ENCODE data around the gene LPP.
"Not testable (repeated sequence)": the region's sequence is repeated elsewhere in the genome, so short reads cannot be mapped to it uniquely, and the experiment has no call there.

Gene LPP

GRCh38 chr3:188126934-188127333 is 27.0 kb upstream of the LPP start:
- peaks cover 18% of the 10 kb centered on the region for H3K4me1 Mint-ChIP-seq
- H3K36me3 Mint-ChIP-seq = no peaks in the 10 kb centered on the region
- H3K27ac Mint-ChIP-seq = no peak overlapping the region
- no peaks in the 10 kb centered on the region for H3K9me3 Mint-ChIP-seq
- ATAC-seq (no peak), DNase-seq (ENCODE audit: low spot score in 2 of 2) (no peak)
- H3K4me3 Mint-ChIP-seq = no peak overlapping the region

- Mint-ChIP-seq H3K27ac (no peak overlapping the region), H3K4me3 (no peak overlapping the region), H3K9me3 (no peaks in the 10 kb centered on the region), H3K36me3 (no peaks in the 10 kb centered on the region), H3K4me1 (peaks cover 4% of the 10 kb centered on the region)
- ATAC-seq = no peak
- DNase-seq (ENCODE audit: low spot score in 2 of 2) = no peak
Observed at GRCh38 chr3:188128905-188129304, 25.1 kb upstream of the LPP start.

GRCh38 chr3:188131023-188131422 is 22.9 kb upstream of the LPP start:
- H3K4me3 Mint-ChIP-seq; DNase-seq (ENCODE audit: low spot score in 2 of 2); H3K27ac Mint-ChIP-seq; H3K9me3 Mint-ChIP-seq; H3K36me3 Mint-ChIP-seq; H3K4me1 Mint-ChIP-seq; ATAC-seq: not testable (repeated sequence)

GRCh38 chr3:188133219-188133618 is 20.7 kb upstream of the LPP start:
- DNase-seq (ENCODE audit: low spot score in 2 of 2) = no peak
- ATAC-seq = peak; percentile 78
- H3K36me3 Mint-ChIP-seq = no peaks in the 10 kb centered on the region
- H3K4me3 Mint-ChIP-seq = no peak overlapping the region
- H3K9me3 Mint-ChIP-seq = no peaks in the 10 kb centered on the region
- H3K4me1 Mint-ChIP-seq = no peaks in the 10 kb centered on the region
- no peak overlapping the region for H3K27ac Mint-ChIP-seq

- H3K4me3 Mint-ChIP-seq = no peak overlapping the region
- no peak overlapping the region for H3K27ac Mint-ChIP-seq
- ATAC-seq = peak; percentile 96
- H3K36me3 Mint-ChIP-seq = no peaks in the 10 kb centered on the region
- H3K9me3 Mint-ChIP-seq = no peaks in the 10 kb centered on the region
- H3K4me1 Mint-ChIP-seq = no peaks in the 10 kb centered on the region
- DNase-seq (ENCODE audit: low spot score in 2 of 2) = no peak
Observed at GRCh38 chr3:188133646-188134045, 20.3 kb upstream of the LPP start.

GRCh38 chr3:188134079-188134478 is 19.9 kb upstream of the LPP start:
- Mint-ChIP-seq H3K36me3 (no peaks in the 10 kb centered on the region), H3K27ac (no peak overlapping the region), H3K4me1 (no peaks in the 10 kb centered on the region), H3K9me3 (no peaks in the 10 kb centered on the region), H3K4me3 (no peak overlapping the region)
- no peak for ATAC-seq
- DNase-seq (ENCODE audit: low spot score in 2 of 2) = no peak

GRCh38 chr3:188134856-188135255 is 19.1 kb upstream of the LPP start:
- no peaks in the 10 kb centered on the region for H3K4me1 Mint-ChIP-seq
- H3K36me3 Mint-ChIP-seq = no peaks in the 10 kb centered on the region
- DNase-seq (ENCODE audit: low spot score in 2 of 2) = no peak
- no peaks in the 10 kb centered on the region for H3K9me3 Mint-ChIP-seq
- no peak overlapping the region for H3K4me3 Mint-ChIP-seq
- H3K27ac Mint-ChIP-seq = no peak overlapping the region
- no peak for ATAC-seq

GRCh38 chr3:188135271-188135670 is 18.7 kb upstream of the LPP start:
- Mint-ChIP-seq H3K27ac (no peak overlapping the region), H3K36me3 (no peaks in the 10 kb centered on the region), H3K4me3 (no peak overlapping the region), H3K4me1 (no peaks in the 10 kb centered on the region), H3K9me3 (no peaks in the 10 kb centered on the region)
- no peak for DNase-seq (ENCODE audit: low spot score in 2 of 2)
- no peak for ATAC-seq

- DNase-seq (ENCODE audit: low spot score in 2 of 2) (no peak), ATAC-seq (no peak)
- Mint-ChIP-seq H3K27ac (no peak overlapping the region), H3K4me3 (no peak overlapping the region), H3K9me3 (no peaks in the 10 kb centered on the region), H3K36me3 (no peaks in the 10 kb centered on the region), H3K4me1 (peaks cover under 1% of the 10 kb centered on the region)
Observed at GRCh38 chr3:188137051-188137450, 16.9 kb upstream of the LPP start.

GRCh38 chr3:188139466-188139865 is 14.5 kb upstream of the LPP start:
- Mint-ChIP-seq H3K27ac (no peak overlapping the region), H3K4me3 (no peak overlapping the region), H3K4me1 (peaks cover 6% of the 10 kb centered on the region), H3K9me3 (no peaks in the 10 kb centered on the region), H3K36me3 (no peaks in the 10 kb centered on the region)
- DNase-seq (ENCODE audit: low spot score in 2 of 2) (no peak), ATAC-seq (no peak)

- peaks cover 4% of the 10 kb centered on the region for H3K9me3 Mint-ChIP-seq
- H3K4me3 Mint-ChIP-seq = no peak overlapping the region
- H3K27ac Mint-ChIP-seq = no peak overlapping the region
- ATAC-seq (no peak), DNase-seq (ENCODE audit: low spot score in 2 of 2) (no peak)
- H3K4me1 Mint-ChIP-seq = peaks cover 18% of the 10 kb centered on the region
- H3K36me3 Mint-ChIP-seq = no peaks in the 10 kb centered on the region
Observed at GRCh38 chr3:188146219-188146618, 7.7 kb upstream of the LPP start.

GRCh38 chr3:188147782-188148181 is 6.2 kb upstream of the LPP start:
- peaks cover 12% of the 10 kb centered on the region for H3K4me1 Mint-ChIP-seq
- ATAC-seq = no peak
- no peaks in the 10 kb centered on the region for H3K36me3 Mint-ChIP-seq
- H3K27ac Mint-ChIP-seq = no peak overlapping the region
- H3K9me3 Mint-ChIP-seq = peaks cover 4% of the 10 kb centered on the region
- H3K4me3 Mint-ChIP-seq = no peak overlapping the region
- DNase-seq (ENCODE audit: low spot score in 2 of 2) = no peak

- DNase-seq (ENCODE audit: low spot score in 2 of 2) = no peak
- H3K4me3 Mint-ChIP-seq = no peak overlapping the region
- H3K4me1 Mint-ChIP-seq = peaks cover 14% of the 10 kb centered on the region
- ATAC-seq = no peak
- H3K9me3 Mint-ChIP-seq = peaks cover 4% of the 10 kb centered on the region
- H3K27ac Mint-ChIP-seq = no peak overlapping the region
- H3K36me3 Mint-ChIP-seq = no peaks in the 10 kb centered on the region
Observed at GRCh38 chr3:188148318-188148717, 5.6 kb upstream of the LPP start.

GRCh38 chr3:188149587-188149986 is 4.4 kb upstream of the LPP start:
- Mint-ChIP-seq H3K36me3 (no peaks in the 10 kb centered on the region), H3K27ac (no peak overlapping the region), H3K9me3 (peaks cover 4% of the 10 kb centered on the region), H3K4me3 (no peak overlapping the region), H3K4me1 (peaks cover 20% of the 10 kb centered on the region)
- ATAC-seq = no peak
- no peak for DNase-seq (ENCODE audit: low spot score in 2 of 2)

- peaks cover 33% of the 10 kb centered on the region for H3K4me1 Mint-ChIP-seq
Observed at GRCh38 chr3:188150982-188151381, 3.0 kb upstream of the LPP start.

GRCh38 chr3:188151438-188151837 is 2.5 kb upstream of the LPP start:
- no peak for DNase-seq (ENCODE audit: low spot score in 2 of 2)
- ATAC-seq = no peak
- peaks cover 37% of the 10 kb centered on the region for H3K4me1 Mint-ChIP-seq
- no peak overlapping the region for H3K4me3 Mint-ChIP-seq
- H3K36me3 Mint-ChIP-seq = no peaks in the 10 kb centered on the region
- peaks cover 4% of the 10 kb centered on the region for H3K9me3 Mint-ChIP-seq
- H3K27ac Mint-ChIP-seq = no peak overlapping the region

More at GRCh38 chr3:188150982-188151381, 3.0 kb upstream of the LPP start:
- no peak for ATAC-seq
- H3K27ac Mint-ChIP-seq = no peak overlapping the region
- no peak for DNase-seq (ENCODE audit: low spot score in 2 of 2)
- peaks cover 4% of the 10 kb centered on the region for H3K9me3 Mint-ChIP-seq
- no peaks in the 10 kb centered on the region for H3K36me3 Mint-ChIP-seq
- H3K4me3 Mint-ChIP-seq = no peak overlapping the region
